ENCODE data around the gene ZNF516. TPM values are rescaled to one million over a fixed set of nuclear protein-coding genes. Genes with fewer than 3 reads are reported as not detected.

Gene ZNF516
- total RNA-seq, 1 experiment from 2014 or later = 22.6 TPM

GRCh38 chr18:76421685-76422078 lies 73.4 kb downstream of the ZNF516 start:
- peaks cover 42 to 47% of the 10 kb centered on the region in 2 experiments for H3K4me1 Mint-ChIP-seq
- WGBS (ENCODE audit: extremely low coverage, insufficient read length, low lambda C conversion rate) = no CpG with 5 or more reads among the region's 3 CpGs

More at GRCh38 chr18:76421685-76422078, 73.4 kb downstream of the ZNF516 start:
- peaks cover 6% of the 10 kb centered on the region; the same call in 1 of the 2 replicates for H3K4me1 ChIP-seq (ENCODE audit: insufficient read depth, low read length)
- no peak overlapping the region for H2BK12ac ChIP-seq (ENCODE audit: insufficient read length, low read depth, low read length)
- peak overlapping the region; percentile 68 for H4K91ac ChIP-seq (ENCODE audit: insufficient read length, low read depth, low read length)
- no peak overlapping the region for H2BK15ac ChIP-seq (ENCODE audit: low read depth, low read length)
- H4K8ac ChIP-seq (replicated peaks; ENCODE audit: insufficient read length, low read depth, low read length) = no peak overlapping the region
- no peaks in the 10 kb centered on the region for H3K9me3 ChIP-seq (ENCODE audit: control insufficient read depth, low read depth, low read length)
- H3K4me2 ChIP-seq (ENCODE audit: insufficient read depth, insufficient read length, low read length) = no peak overlapping the region
- no peak overlapping the region for H3T11ph ChIP-seq (ENCODE audit: low read length)
- no peak overlapping the region for H4K5ac ChIP-seq (ENCODE audit: insufficient read length, low read depth, low read length)
- no peak overlapping the region for H3K9ac ChIP-seq (ENCODE audit: extremely low read depth, insufficient read length, low read length)
- Mint-ChIP-seq H3K27me3 (ENCODE audit: low read depth) (no peaks in the 10 kb centered on the region), H3K27ac (no peak overlapping the region; a peak in 1 of 7 replicates), H3K36me3 (ENCODE audit: insufficient read depth in 1 of 3, low read depth in 3 of 3) (no peaks in the 10 kb centered on the region), H3K9me3 (no peaks in the 10 kb centered on the region), H3K4me3 (no peak overlapping the region)
- no peak overlapping the region for H2BK20ac ChIP-seq (ENCODE audit: low read depth, low read length, poor library complexity, severe bottlenecking)
- no peak for TF ChIP-seq CTCF (conservative IDR thresholded peaks at IDR 0.05)
- DNase-seq = no peak
- no peak overlapping the region for H3K23ac ChIP-seq (ENCODE audit: insufficient read length, low read depth, low read length)
- no peaks in the 10 kb centered on the region for H3K79me2 ChIP-seq (ENCODE audit: insufficient read depth, low read length)
- no peak overlapping the region for H3K18ac ChIP-seq (ENCODE audit: insufficient read length, low read depth, low read length)
- no peaks in the 10 kb centered on the region for H3K23me2 ChIP-seq (ENCODE audit: insufficient read length, low read depth, low read length, poor library complexity, severe bottlenecking)
- no peaks in the 10 kb centered on the region for H3K79me1 ChIP-seq (ENCODE audit: insufficient read depth, low read depth, low read length, poor library complexity, severe bottlenecking)
- H3K27ac ChIP-seq (ENCODE audit: insufficient read length, low read depth, low read length) = no peak overlapping the region
- no peak overlapping the region for H2BK120ac ChIP-seq (ENCODE audit: low read depth, low read length, poor library complexity, severe bottlenecking)
- H4K20me1 ChIP-seq (ENCODE audit: control insufficient read depth, insufficient read depth, insufficient read length) = no peaks in the 10 kb centered on the region
- H2BK5ac ChIP-seq (ENCODE audit: insufficient read length, low read length) = no peak overlapping the region
- H3K14ac ChIP-seq (ENCODE audit: insufficient read depth, low read length) = no peak overlapping the region
- no peaks in the 10 kb centered on the region for H3K27me3 ChIP-seq (ENCODE audit: insufficient read depth, low read length)
- no peak overlapping the region for H3K4ac ChIP-seq (ENCODE audit: low read depth, low read length)
- no peak overlapping the region for H3K56ac ChIP-seq (ENCODE audit: insufficient read length, low read depth, low read length)
- H2AK5ac ChIP-seq (ENCODE audit: insufficient read length, low read length) = no peak overlapping the region
- H2AFZ ChIP-seq (ENCODE audit: low read length) = no peak overlapping the region

Data from H9 (cell line).